HG03469 (cell line): ENCODE measurements around the gene MGAT4B.

Source experiments
- ATAC-seq: cut with Tn5 transposase; IDR thresholded peaks from one replicate; pipeline ENCODE4 v1.9.1; 2021; ENCODE audit warnings: mild to moderate bottlenecking, moderate library complexity, moderate number of reproducible peaks; ENCODE audit not compliant: unreplicated experiment

Gene MGAT4B

DNA sequence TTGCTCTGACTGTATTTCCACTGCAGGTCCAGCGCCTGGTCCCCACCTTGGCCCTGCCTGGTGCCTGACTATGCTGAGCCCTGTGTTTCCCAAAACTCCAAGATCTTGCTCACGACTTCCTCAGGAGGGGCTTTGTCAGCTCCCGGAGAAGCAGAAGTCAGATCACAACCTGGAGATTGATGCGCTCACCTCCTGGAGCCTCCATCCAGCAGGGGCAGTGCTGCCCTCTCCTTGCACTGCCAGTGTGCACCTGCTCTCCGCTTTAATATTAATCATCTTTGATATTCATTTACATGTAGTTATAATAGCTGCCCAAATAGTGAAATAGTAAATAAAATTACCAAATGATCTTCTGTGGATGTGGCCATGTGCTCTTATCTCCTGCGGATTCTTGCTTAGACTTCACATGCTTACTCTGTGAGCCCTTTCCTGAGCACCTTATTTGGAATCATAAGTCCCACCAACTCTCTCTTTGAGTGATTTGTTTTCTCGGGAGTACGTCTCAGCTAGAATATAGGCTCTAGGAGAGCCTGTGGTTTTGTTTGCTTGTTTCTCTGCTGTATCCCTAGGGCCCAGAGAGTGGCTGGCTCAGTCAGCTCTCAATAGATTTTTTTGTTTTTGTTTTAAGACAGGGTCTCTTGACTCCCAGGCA is 56.7 kb downstream of the MGAT4B start:
- ATAC-seq = no peak

DNA sequence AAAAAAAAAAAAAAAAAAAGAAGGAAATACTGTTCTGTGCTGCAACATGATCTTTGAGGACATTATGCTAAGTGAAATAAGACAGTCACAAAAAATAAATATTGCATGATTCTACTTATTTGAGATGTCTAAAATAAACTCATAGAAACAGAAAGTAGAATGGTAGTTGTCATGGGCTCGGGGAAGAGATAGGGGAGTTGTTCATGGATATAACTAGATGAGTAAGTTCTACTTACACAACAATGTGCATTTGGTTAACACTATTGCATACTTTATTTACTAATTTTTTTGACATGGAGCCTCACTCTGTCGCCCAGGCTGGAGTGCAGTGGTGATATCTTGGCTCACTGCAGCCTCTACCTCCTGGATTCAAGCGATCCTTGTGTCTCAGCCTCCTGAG is 58.9 kb downstream of the MGAT4B start:
- no peak for ATAC-seq
